ENCODE data around the gene DST. TPM values are rescaled to one million over a fixed set of nuclear protein-coding genes. Genes with fewer than 3 reads are reported as not detected.

The DST gene
- total and polyA plus RNA-seq, 2 of the 8 experiments (the other 6 are each of a cell fraction or from before 2014, with no cell fraction given): 49.4 to 116 TPM

DNA sequence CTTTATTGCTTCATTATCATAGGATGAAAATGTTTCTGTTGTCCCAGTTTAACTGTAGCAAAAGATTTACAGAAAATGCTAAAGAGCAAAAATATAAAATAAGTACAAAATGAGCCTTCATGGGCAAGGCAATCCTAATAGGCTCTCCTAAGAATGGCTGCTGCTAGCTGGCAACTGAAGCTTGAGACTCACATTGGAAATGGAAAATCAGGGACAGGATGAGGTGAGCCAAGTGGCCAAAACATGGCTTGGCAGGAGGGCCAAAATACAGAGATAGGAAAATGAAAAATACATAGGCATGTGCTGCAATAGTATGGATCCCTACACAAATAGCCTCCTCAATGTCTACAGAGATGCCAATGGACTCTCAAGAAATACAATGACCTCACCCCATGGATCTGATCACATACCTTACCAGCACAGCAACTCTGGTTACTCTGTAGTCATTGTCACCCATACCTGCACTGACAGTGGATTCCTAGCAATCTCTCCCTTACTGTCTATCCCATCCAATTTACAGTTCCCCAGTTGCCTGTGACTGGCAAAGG is 105.4 kb downstream of the DST start:
- H3K23me2 ChIP-seq (ENCODE audit: low read depth, low read length): no peaks in the 10 kb centered on the region
- TF ChIP-seq CBX8 (IDR thresholded peaks at IDR 0.05; ENCODE audit: borderline replicate concordance, low read depth, low read length): no peak
- TF ChIP-seq CHD2 (IDR thresholded peaks at IDR 0.05; ENCODE audit: low read length): no peak
- TF ChIP-seq JUN (IDR thresholded peaks at IDR 0.05; ENCODE audit: low read depth, low read length): no peak
- TF ChIP-seq RBBP5 (IDR thresholded peaks at IDR 0.05; ENCODE audit: borderline replicate concordance, low read depth, low read length): no peak
- no peak for TF ChIP-seq CREB1 (IDR thresholded peaks at IDR 0.05)
- TF ChIP-seq CTCF (IDR thresholded peaks at IDR 0.05; ENCODE audit: control extremely low read depth in 1 of 3, insufficient read depth in 1 of 3, low read depth in 1 of 3, low read length in 3 of 3): no peak
- no peak for TF ChIP-seq RNF2 (IDR thresholded peaks at IDR 0.05; ENCODE audit: borderline replicate concordance, low read depth, low read length, missing control alignments, poor library complexity, severe bottlenecking)
- TF ChIP-seq KDM1A (IDR thresholded peaks at IDR 0.05; ENCODE audit: borderline replicate concordance, low read length): no peak
- TF ChIP-seq ASH2L (IDR thresholded peaks at IDR 0.05; ENCODE audit: low read length): no peak
- H3K4ac ChIP-seq (replicated peaks; ENCODE audit: insufficient read length, low read depth, low read length): no peak overlapping the region
- H3K18ac ChIP-seq (ENCODE audit: extremely low read depth, low read length): no peak overlapping the region
- H3K14ac ChIP-seq (ENCODE audit: insufficient read length): no peak overlapping the region
- H3K4me2 ChIP-seq (ENCODE audit: insufficient read depth in 1 of 2, low read depth in 2 of 2, low read length in 2 of 2): no peak overlapping the region
- no peaks in the 10 kb centered on the region for H4K20me1 ChIP-seq (replicated peaks in 1 of 2; ENCODE audit: control insufficient read depth in 1 of 2, insufficient read depth in 2 of 2, low read length in 2 of 2)
- no peak overlapping the region for H4K91ac ChIP-seq (replicated peaks; ENCODE audit: insufficient read length, low read length)
- no peak overlapping the region for H2BK12ac ChIP-seq (ENCODE audit: low read depth, low read length)
- H3K56ac ChIP-seq (replicated peaks; ENCODE audit: insufficient read length, low read depth, low read length): no peak overlapping the region
- no peak overlapping the region for H3K4me3 ChIP-seq (ENCODE audit: extremely low read depth in 1 of 4, insufficient read depth in 2 of 4, low read depth in 3 of 4, low read length in 4 of 4)
- DNase-seq (ENCODE audit: low read depth in 1 of 2, low spot score in 2 of 2) (no peak), FAIRE-seq (no peak)
- peaks cover 0 to 13% (median 0%) of the 10 kb centered on the region in 4 experiments; a peak in 4 of 8 replicates for H3K36me3 ChIP-seq (ENCODE audit: control insufficient read depth in 2 of 4, insufficient read depth in 4 of 4, low read length in 3 of 4)
- ChIA-PET CTCF (ENCODE audit: partially characterized antibody) (no interaction called here), POLR2A (ENCODE audit: partially characterized antibody) (interaction anchor here (1.0 kb wide), 1 partner anchor 18 kb away, joined by 3 read pairs; no protein-coding TSS in a partner anchor)
- H3K27me3 ChIP-seq (replicated peaks in 1 of 4; ENCODE audit: control insufficient read depth in 3 of 4, extremely low read depth in 1 of 4, insufficient read depth in 3 of 4, low read length in 3 of 4): no peaks in the 10 kb centered on the region
- no peak overlapping the region for H2BK120ac ChIP-seq (replicated peaks; ENCODE audit: low read depth, low read length)
- H2BK5ac ChIP-seq (ENCODE audit: low read depth, low read length): no peak overlapping the region
- peaks cover 0 to 21% (median 8%) of the 10 kb centered on the region in 4 experiments; a peak in 5 of 7 replicates for H3K4me1 ChIP-seq (replicated peaks in 1 of 4; ENCODE audit: control insufficient read depth in 3 of 4, insufficient read depth in 4 of 4, low read length in 3 of 4)
- no peaks in the 10 kb centered on the region for H3K9me3 ChIP-seq (ENCODE audit: insufficient read depth in 2 of 2, low read depth in 1 of 2, low read length in 1 of 2)
- peaks cover 0 to 26% of the 10 kb centered on the region in 2 experiments; a peak in 1 of 4 replicates for H3K79me2 ChIP-seq (ENCODE audit: control insufficient read depth in 1 of 2, insufficient read depth in 2 of 2, low read length in 2 of 2)
- no peak overlapping the region for H2AFZ ChIP-seq (ENCODE audit: low read length)
- no peak overlapping the region for H2BK20ac ChIP-seq (ENCODE audit: low read length)
- no peak overlapping the region for H3K27ac ChIP-seq (ENCODE audit: low read depth, low read length)
- no peak overlapping the region for H4K5ac ChIP-seq (ENCODE audit: insufficient read length, low read depth, low read length)
- no peak overlapping the region for H3K9ac ChIP-seq (replicated peaks in 1 of 4; ENCODE audit: extremely low read depth in 1 of 4, low read depth in 3 of 4, low read length in 3 of 4)
- no peak overlapping the region for H4K8ac ChIP-seq (ENCODE audit: extremely low read depth, insufficient read depth, low read length)
- no peak overlapping the region for H2BK15ac ChIP-seq (ENCODE audit: low read length)
- no peaks in the 10 kb centered on the region; the same call in 1 of the 2 replicates for H3K79me1 ChIP-seq (ENCODE audit: low read depth, low read length)
- no peak overlapping the region for H3K23ac ChIP-seq (ENCODE audit: insufficient read length)
- no peak overlapping the region for H2AK5ac ChIP-seq (ENCODE audit: low read depth, low read length)
